KMS-11 (cell line): ENCODE data around the gene CLDN9.

Experiments
- H2AFZ ChIP-seq: fragments of 200-600 bp; sonication (generic); 2 replicates; pipeline ENCODE4 v1.6.1; 2016; ENCODE audit warnings: antibody characterized with exemption, mixed run types, low read depth
- H3K27ac ChIP-seq: fragments of 200-600 bp; sonication (generic); 2 replicates; pipeline ENCODE4 v1.6.1; 2016; ENCODE audit warnings: mild to moderate bottlenecking, mixed run types
- H3K27me3 ChIP-seq: fragments of 200-600 bp; sonication (generic); 2 replicates; pipeline ENCODE4 v1.6.1; 2017; ENCODE audit warnings: mild to moderate bottlenecking, low read depth, mixed run types, moderate library complexity; ENCODE audit not compliant: insufficient read depth
- H3K36me3 ChIP-seq: fragments of 200-600 bp; sonication (generic); 2 replicates; pipeline ENCODE4 v1.6.1; 2017; ENCODE audit warnings: mild to moderate bottlenecking, mixed run types; ENCODE audit not compliant: insufficient read depth
- H3K4me1 ChIP-seq: fragments of 200-600 bp; sonication (generic); 2 replicates; pipeline ENCODE4 v1.6.1; 2016; ENCODE audit warnings: mild to moderate bottlenecking, low read depth, mixed run types; ENCODE audit not compliant: poor library complexity, severe bottlenecking
- H3K4me2 ChIP-seq: fragments of 200-600 bp; sonication (generic); 2 replicates; pipeline ENCODE4 v1.7.0; 2016; ENCODE audit warnings: mild to moderate bottlenecking, mixed run types
- H3K4me3 ChIP-seq: fragments of 200-600 bp; sonication (generic); IDR thresholded peaks from 2 replicates; pipeline ENCODE4 v1.6.1; 2017; ENCODE audit warnings: low read depth, low read length, mixed read lengths; ENCODE audit not compliant: insufficient read depth
- H3K79me2 ChIP-seq: fragments of 200-600 bp; sonication (generic); 2 replicates; pipeline ENCODE4 v1.6.1; 2016; ENCODE audit warnings: low read depth, mixed run types; ENCODE audit not compliant: insufficient read depth
- H3K9ac ChIP-seq: fragments of 200-600 bp; sonication (generic); 2 replicates; pipeline ENCODE4 v1.6.1; 2016; ENCODE audit warnings: mild to moderate bottlenecking, mixed run types
- H4K20me1 ChIP-seq: fragments of 200-600 bp; sonication (generic); 2 replicates; pipeline ENCODE4 v1.6.1; 2016; ENCODE audit warnings: mild to moderate bottlenecking, mixed run types; ENCODE audit not compliant: insufficient read depth
- TF ChIP-seq, protein P1 (sequence below): fragments of 200-600 bp; sonication (generic); conservative IDR thresholded peaks from 2 replicates; pipeline ENCODE4 v1.6.1; 2017; ENCODE audit warnings: low read depth, mild to moderate bottlenecking, antibody characterized with exemption, low read length, moderate library complexity, mixed read lengths

CLDN9 gene

GRCh38 chr16:3015865-3016521 is 3.3 kb downstream of the CLDN9 start:
- H4K20me1 ChIP-seq = no peaks in the 10 kb centered on the region
- no peak overlapping the region for H3K9ac ChIP-seq
- peaks cover 29% of the 10 kb centered on the region for H3K4me1 ChIP-seq
- H3K79me2 ChIP-seq = no peaks in the 10 kb centered on the region
- H3K4me2 ChIP-seq = no peak overlapping the region
- H2AFZ ChIP-seq = no peak overlapping the region
- H3K27me3 ChIP-seq = peaks cover 48% of the 10 kb centered on the region
- no peak overlapping the region for H3K4me3 ChIP-seq
- TF ChIP-seq, protein P1, sequence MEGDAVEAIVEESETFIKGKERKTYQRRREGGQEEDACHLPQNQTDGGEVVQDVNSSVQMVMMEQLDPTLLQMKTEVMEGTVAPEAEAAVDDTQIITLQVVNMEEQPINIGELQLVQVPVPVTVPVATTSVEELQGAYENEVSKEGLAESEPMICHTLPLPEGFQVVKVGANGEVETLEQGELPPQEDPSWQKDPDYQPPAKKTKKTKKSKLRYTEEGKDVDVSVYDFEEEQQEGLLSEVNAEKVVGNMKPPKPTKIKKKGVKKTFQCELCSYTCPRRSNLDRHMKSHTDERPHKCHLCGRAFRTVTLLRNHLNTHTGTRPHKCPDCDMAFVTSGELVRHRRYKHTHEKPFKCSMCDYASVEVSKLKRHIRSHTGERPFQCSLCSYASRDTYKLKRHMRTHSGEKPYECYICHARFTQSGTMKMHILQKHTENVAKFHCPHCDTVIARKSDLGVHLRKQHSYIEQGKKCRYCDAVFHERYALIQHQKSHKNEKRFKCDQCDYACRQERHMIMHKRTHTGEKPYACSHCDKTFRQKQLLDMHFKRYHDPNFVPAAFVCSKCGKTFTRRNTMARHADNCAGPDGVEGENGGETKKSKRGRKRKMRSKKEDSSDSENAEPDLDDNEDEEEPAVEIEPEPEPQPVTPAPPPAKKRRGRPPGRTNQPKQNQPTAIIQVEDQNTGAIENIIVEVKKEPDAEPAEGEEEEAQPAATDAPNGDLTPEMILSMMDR = no peak
- H3K36me3 ChIP-seq = no peaks in the 10 kb centered on the region
- no peak overlapping the region for H3K27ac ChIP-seq

DNA sequence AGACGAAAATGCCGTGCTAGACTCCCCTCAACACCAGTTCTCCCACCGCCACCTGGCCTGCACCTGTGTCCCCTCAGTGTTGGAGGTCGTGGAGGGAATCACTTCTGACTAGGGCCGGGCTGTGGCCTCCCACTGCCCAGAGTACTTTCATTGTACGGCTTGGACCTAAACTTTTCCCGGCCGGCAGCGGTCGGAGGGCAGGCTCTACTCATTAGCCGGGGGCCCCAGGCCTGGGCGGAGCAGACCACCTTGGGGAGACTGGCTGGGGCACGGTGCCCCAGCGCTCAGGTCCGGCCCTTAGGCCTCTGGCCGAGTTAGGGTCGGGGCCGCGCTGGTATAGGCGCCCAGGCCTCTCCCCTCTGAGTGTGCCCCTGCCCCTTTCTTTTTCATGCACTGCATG is 4.6 kb downstream of the CLDN9 start:
- Histone ChIP-seq H3K4me2 (no peak overlapping the region), H3K4me1 (peaks cover 35% of the 10 kb centered on the region), H3K79me2 (no peaks in the 10 kb centered on the region), H3K9ac (no peak overlapping the region), H3K27me3 (peaks cover 36% of the 10 kb centered on the region), H3K4me3 (no peak overlapping the region), H2AFZ (no peak overlapping the region), H3K36me3 (no peaks in the 10 kb centered on the region), H3K27ac (no peak overlapping the region), H4K20me1 (no peaks in the 10 kb centered on the region)
- TF ChIP-seq, protein P1 = no peak

DNA sequence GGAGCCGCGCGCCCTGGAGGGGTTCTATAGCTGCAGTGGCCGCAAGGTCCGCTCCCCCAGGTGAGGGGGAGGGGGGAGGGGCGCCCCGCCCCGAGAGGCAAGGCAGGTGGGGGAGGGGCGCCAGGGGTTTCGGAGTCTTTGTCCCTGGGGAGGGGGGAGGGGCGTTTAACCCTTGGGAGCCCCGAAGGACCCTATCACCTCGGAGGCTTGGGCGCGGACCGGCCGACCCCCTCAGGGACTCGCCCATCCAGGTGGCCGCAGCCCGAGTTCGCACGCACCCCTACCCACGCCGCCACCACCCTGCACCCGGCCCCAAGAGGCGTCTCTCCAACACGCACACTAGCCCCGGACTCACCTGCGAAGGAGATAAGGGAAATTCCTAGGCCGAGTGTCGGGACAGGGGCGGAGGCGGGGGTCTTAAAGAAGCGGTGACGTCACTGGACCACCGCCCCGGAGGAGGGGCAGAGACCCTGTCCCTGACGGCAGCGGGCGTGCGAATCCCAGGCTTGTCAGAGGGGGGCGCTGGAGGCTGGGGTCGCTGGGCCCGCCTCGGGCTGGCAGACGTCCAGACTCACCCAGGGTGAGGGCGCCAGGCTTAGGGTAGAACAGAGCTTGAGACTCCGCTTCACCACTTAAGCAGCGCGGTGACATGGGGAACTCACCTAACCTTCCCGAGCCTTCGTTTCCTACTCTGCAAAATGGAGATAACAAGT is 5.2 kb downstream of the CLDN9 start, which contains the start of gene CLDN6:
CLDN6 (minus strand) TSS at position 390 of the 713 bp plus-strand sequence. CDS start 2,162 bp downstream, outside the sequence.
- Histone ChIP-seq H4K20me1 (no peaks in the 10 kb centered on the region), H3K9ac (no peak within 1 kb of the TSS), H3K4me2 (no peak within 1 kb of the TSS), H3K4me3 (no peak within 1 kb of the TSS), H2AFZ (no peak within 1 kb of the TSS), H3K36me3 (no peaks in the 10 kb centered on the region), H3K4me1 (peaks cover 35% of the 10 kb centered on the region), H3K27me3 (peaks cover 30% of the 10 kb centered on the region), H3K27ac (no peak within 1 kb of the TSS), H3K79me2 (no peaks in the 10 kb centered on the region)
- TF ChIP-seq, protein P1 = 0 out of 2 replicates have a peak, but pooled peaks have one; percentile 26

GRCh38 chr16:3019594-3020246 is 7.0 kb downstream of the CLDN9 start:
- Histone ChIP-seq H3K4me2 (peak overlapping the region; percentile 77), H3K9ac (no peak overlapping the region), H3K27ac (no peak overlapping the region), H3K79me2 (no peaks in the 10 kb centered on the region), H2AFZ (peak overlapping the region; percentile 98), H3K4me1 (peaks cover 39% of the 10 kb centered on the region), H3K36me3 (no peaks in the 10 kb centered on the region), H3K4me3 (no peak overlapping the region), H4K20me1 (no peaks in the 10 kb centered on the region), H3K27me3 (peaks cover 16% of the 10 kb centered on the region)
- TF ChIP-seq, protein P1 = no peak
